ENCODE results near the gene SKAP2.

SKAP2 gene

GRCh38 chr7:26683277-26683676 lies 181.1 kb downstream of the SKAP2 start:
- TF ChIP-seq CTCF (IDR thresholded peaks at IDR 0.05; ENCODE audit: control insufficient read depth, insufficient read depth, low read depth, low read length, missing control alignments), result no peak
- DNase-seq (ENCODE audit: low read depth), result no peak
- H3K4me3 ChIP-seq (ENCODE audit: control insufficient read depth, low read depth, low read length), result no peak overlapping the region

GRCh38 chr7:26681819-26682418 lies 182.5 kb downstream of the SKAP2 start:
- peak; percentile 73 for TF ChIP-seq CTCF (IDR thresholded peaks at IDR 0.05; ENCODE audit: control insufficient read depth, insufficient read depth, low read depth, low read length, missing control alignments)
- DNase-seq (ENCODE audit: low read depth), result no peak
- H3K4me3 ChIP-seq (ENCODE audit: control insufficient read depth, low read depth, low read length), result no peak overlapping the region

GRCh38 chr7:26680587-26680986 lies 183.8 kb downstream of the SKAP2 start:
- no peak for TF ChIP-seq CTCF (IDR thresholded peaks at IDR 0.05; ENCODE audit: control insufficient read depth, insufficient read depth, low read depth, low read length, missing control alignments)
- no peak for DNase-seq (ENCODE audit: low read depth)
- no peak overlapping the region for H3K4me3 ChIP-seq (ENCODE audit: control insufficient read depth, low read depth, low read length)

GRCh38 chr7:26675143-26675887 lies 189.1 kb downstream of the SKAP2 start:
- no peak overlapping the region for H3K4me3 ChIP-seq (ENCODE audit: control insufficient read depth, low read depth, low read length)
- DNase-seq (ENCODE audit: low read depth), result no peak
- no peak for TF ChIP-seq CTCF (IDR thresholded peaks at IDR 0.05; ENCODE audit: control insufficient read depth, insufficient read depth, low read depth, low read length, missing control alignments)

GRCh38 chr7:26673858-26674257 lies 190.5 kb downstream of the SKAP2 start:
- no peak for DNase-seq (ENCODE audit: low read depth)
- no peak for TF ChIP-seq CTCF (IDR thresholded peaks at IDR 0.05; ENCODE audit: control insufficient read depth, insufficient read depth, low read depth, low read length, missing control alignments)
- H3K4me3 ChIP-seq (ENCODE audit: control insufficient read depth, low read depth, low read length), result no peak overlapping the region

GRCh38 chr7:26673271-26673670 lies 191.1 kb downstream of the SKAP2 start:
- TF ChIP-seq CTCF (IDR thresholded peaks at IDR 0.05; ENCODE audit: control insufficient read depth, insufficient read depth, low read depth, low read length, missing control alignments), result no peak
- H3K4me3 ChIP-seq (ENCODE audit: control insufficient read depth, low read depth, low read length), result no peak overlapping the region
- no peak for DNase-seq (ENCODE audit: low read depth)
